Glutamatergic neuron (in vitro differentiated cells): ENCODE results near the gene GREB1L. TPM values are rescaled to one million over a fixed set of nuclear protein-coding genes. Genes with fewer than 3 reads are reported as not detected.

Experiments used
- DNase-seq: peaks from one replicate; pipeline ENCODE4 v3.0.0; 2022
- H3K27ac Mint-ChIP-seq: one replicate; pipeline ENCODE4 v1.8.0; 2020; ENCODE audit warnings: mild to moderate bottlenecking, mixed read lengths, inconsistent platforms; ENCODE audit not compliant: unreplicated experiment
- H3K27me3 Mint-ChIP-seq: one replicate; pipeline ENCODE4 v1.8.0; 2020; ENCODE audit warnings: mild to moderate bottlenecking, moderate library complexity, mixed read lengths, inconsistent platforms; ENCODE audit not compliant: unreplicated experiment
- H3K36me3 Mint-ChIP-seq: one replicate; pipeline ENCODE4 v1.8.0; 2020; ENCODE audit warnings: mild to moderate bottlenecking, mixed read lengths, inconsistent platforms; ENCODE audit not compliant: unreplicated experiment
- H3K4me1 Mint-ChIP-seq: one replicate; pipeline ENCODE4 v1.8.0; 2020; ENCODE audit warnings: mild to moderate bottlenecking, low read depth, mixed read lengths, inconsistent platforms; ENCODE audit not compliant: unreplicated experiment
- H3K4me3 Mint-ChIP-seq: one replicate; pipeline ENCODE4 v1.8.0; 2020; ENCODE audit warnings: mild to moderate bottlenecking, mixed read lengths, inconsistent platforms; ENCODE audit not compliant: unreplicated experiment
- H3K9me3 Mint-ChIP-seq: one replicate; pipeline ENCODE4 v1.8.0; 2020; ENCODE audit warnings: mild to moderate bottlenecking, moderate library complexity, mixed read lengths, inconsistent platforms; ENCODE audit not compliant: unreplicated experiment
- CTCF ChIP-seq: fragments of 200-600 bp; sonication (generic); IDR thresholded peaks from one replicate; pipeline ENCODE4 v1.5.0; 2021; ENCODE audit not compliant: partially characterized antibody, unreplicated experiment
- total RNA-seq: library from RNA; stranded (reverse); fragmentation: NEBNext Ultra II Directional; extraction: Animal tissue kit (Norgen Biotek cat#: 25700); gene quantifications from one replicate; pipeline ENCODE4 v1.2.1, GENCODE V29; 2021; ENCODE audit not compliant: unreplicated experiment

GREB1L gene
- total RNA-seq, 1 donor from 2014 or later: 154 TPM

GRCh38 chr18:21550510-21550970 is 308.5 kb downstream of the GREB1L start:
- H3K27me3 Mint-ChIP-seq: no peaks in the 10 kb centered on the region
- no peaks in the 10 kb centered on the region for H3K9me3 Mint-ChIP-seq
- no peak for TF ChIP-seq CTCF
- DNase-seq: no peak
- no peak overlapping the region for H3K27ac Mint-ChIP-seq
- H3K36me3 Mint-ChIP-seq: no peaks in the 10 kb centered on the region
- H3K4me1 Mint-ChIP-seq: no peaks in the 10 kb centered on the region
- no peak overlapping the region for H3K4me3 Mint-ChIP-seq

- H3K36me3 Mint-ChIP-seq: no peaks in the 10 kb centered on the region
- no peaks in the 10 kb centered on the region for H3K9me3 Mint-ChIP-seq
- no peak overlapping the region for H3K27ac Mint-ChIP-seq
- TF ChIP-seq CTCF: no peak
- no peak overlapping the region for H3K4me3 Mint-ChIP-seq
- DNase-seq: no peak
- H3K27me3 Mint-ChIP-seq: no peaks in the 10 kb centered on the region
- H3K4me1 Mint-ChIP-seq: no peaks in the 10 kb centered on the region
Measured at GRCh38 chr18:21557607-21558253, 315.7 kb downstream of the GREB1L start.

- Mint-ChIP-seq H3K9me3 (no peaks in the 10 kb centered on the region), H3K4me3 (no peak overlapping the region), H3K36me3 (no peaks in the 10 kb centered on the region), H3K4me1 (no peaks in the 10 kb centered on the region), H3K27me3 (no peaks in the 10 kb centered on the region), H3K27ac (no peak overlapping the region)
- TF ChIP-seq CTCF: no peak
- no peak for DNase-seq
Measured at GRCh38 chr18:21559195-21559594, 317.2 kb downstream of the GREB1L start.

- no peak overlapping the region for H3K4me3 Mint-ChIP-seq
- H3K36me3 Mint-ChIP-seq: no peaks in the 10 kb centered on the region
- H3K27ac Mint-ChIP-seq: no peak overlapping the region
Measured at GRCh38 chr18:21571772-21572171, 329.7 kb downstream of the GREB1L start.

More at GRCh38 chr18:21571772-21572171, 329.7 kb downstream of the GREB1L start:
- no peak for TF ChIP-seq CTCF
- H3K9me3 Mint-ChIP-seq: no peaks in the 10 kb centered on the region
- DNase-seq: no peak
- H3K27me3 Mint-ChIP-seq: no peaks in the 10 kb centered on the region
- H3K4me1 Mint-ChIP-seq: no peaks in the 10 kb centered on the region

Other genes starting within 250 kb of the GREB1L start
- gene ROCK1, start 130.4 kb upstream of the GREB1L start, total RNA-seq: 59.9 TPM